GM12891 (cell line): ENCODE data around the gene TRIP12.

Experiments used
- POLR2A ChIP-seq: IDR thresholded peaks from 2 replicates; pipeline ENCODE4 v1.6.1; 2011; ENCODE audit warnings: low read depth, low read length, control low read depth
- POLR2AphosphoS5 ChIP-seq: IDR thresholded peaks from 2 replicates; pipeline ENCODE4 v1.6.1; 2011; ENCODE audit warnings: low read depth, low read length, control low read depth

- TF ChIP-seq POLR2AphosphoS5 (no peak), POLR2A (no peak)
Measured at GRCh38 chr2:229810786-229811185, 111.0 kb downstream of the TRIP12 start.
